H1 (cell line): ENCODE measurements around the gene RPAP3. TPM values are rescaled to one million over a fixed set of nuclear protein-coding genes. Genes with fewer than 3 reads are reported as not detected.

Experiments used
- PHF8 ChIP-seq: fragments of 200-600 bp; sonication (generic); conservative IDR thresholded peaks from 2 replicates; pipeline ENCODE4 v1.7.1; 2012; ENCODE audit warnings: low read depth, mild to moderate bottlenecking, inconsistent platforms, low read length, moderate library complexity
- POLR2AphosphoS5 ChIP-seq: IDR thresholded peaks from 2 replicates; pipeline ENCODE4 v1.6.1; 2011; ENCODE audit warnings: low read depth, low read length
- SP4 ChIP-seq: IDR thresholded peaks from 2 replicates; pipeline ENCODE4 v1.6.1; 2012; ENCODE audit warnings: low read length, inconsistent platforms
- polyA plus RNA-seq, 7 experiments: library from polyadenylated mRNA; depleted of rRNA in 3 of 7; stranded (reverse) in 5 of 7; unstranded in 2 of 7; fragments of >200 nt in 5 of 7; fragments of 200-250 nt in 2 of 7; gene quantifications; 1 replicate in 5 of 7; 2 replicates in 1 of 7; 4 replicates in 1 of 7; pipeline versions ENCODE4 v1.2.1 to v1.2.3, GENCODE V29; 2011 to 2013; ENCODE audit warnings: missing spikeins in 2 of 7, mixed read lengths in 2 of 7
- total RNA-seq: library from RNA; stranded (reverse); fragmentation: NEBNext Ultra II Directional; extraction: Animal tissue kit (Norgen Biotek cat#: 25700); gene quantifications from 2 replicates; pipeline ENCODE4 v1.2.1, GENCODE V29; 2021
- TF ChIP-seq, protein P1 (sequence below): fragments of 300-600 bp; sonication (generic); IDR thresholded peaks from 2 replicates; pipeline ENCODE4 v1.7.1; 2012; ENCODE audit warnings: low read length, moderate library complexity, mild to moderate bottlenecking, inconsistent platforms; ENCODE audit not compliant: insufficient replicate concordance
- TF ChIP-seq, protein P2 (sequence below): IDR thresholded peaks from 2 replicates; pipeline ENCODE4 v1.6.1; 2012; ENCODE audit warnings: inconsistent platforms

Gene RPAP3
- total and polyA plus RNA-seq, 2 of the 8 experiments (the other 6 are each of a cell fraction or from before 2014, with no cell fraction given): 6.4 to 60.5 TPM

DNA sequence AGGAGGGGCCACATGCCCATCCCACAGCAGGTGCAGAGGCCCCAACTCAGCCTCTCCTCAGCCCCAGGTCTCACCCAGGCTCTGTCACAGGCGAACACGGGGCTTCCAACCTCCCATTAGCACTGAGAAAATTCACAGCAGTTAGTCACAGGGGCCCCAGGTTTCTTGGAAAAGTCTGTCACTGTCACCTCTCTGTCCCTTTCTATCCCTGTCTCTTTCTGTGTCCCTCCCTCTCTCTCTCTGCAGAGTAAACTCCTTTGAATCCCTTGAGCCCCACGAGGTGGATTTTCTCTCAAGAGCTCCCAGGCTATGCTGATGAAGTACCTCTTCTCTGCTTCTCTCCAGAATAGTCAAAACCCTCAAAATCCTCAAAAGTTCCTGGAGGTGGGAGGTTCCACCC is 33.5 kb upstream of the RPAP3 start (continued):
- TF ChIP-seq, protein P1, sequence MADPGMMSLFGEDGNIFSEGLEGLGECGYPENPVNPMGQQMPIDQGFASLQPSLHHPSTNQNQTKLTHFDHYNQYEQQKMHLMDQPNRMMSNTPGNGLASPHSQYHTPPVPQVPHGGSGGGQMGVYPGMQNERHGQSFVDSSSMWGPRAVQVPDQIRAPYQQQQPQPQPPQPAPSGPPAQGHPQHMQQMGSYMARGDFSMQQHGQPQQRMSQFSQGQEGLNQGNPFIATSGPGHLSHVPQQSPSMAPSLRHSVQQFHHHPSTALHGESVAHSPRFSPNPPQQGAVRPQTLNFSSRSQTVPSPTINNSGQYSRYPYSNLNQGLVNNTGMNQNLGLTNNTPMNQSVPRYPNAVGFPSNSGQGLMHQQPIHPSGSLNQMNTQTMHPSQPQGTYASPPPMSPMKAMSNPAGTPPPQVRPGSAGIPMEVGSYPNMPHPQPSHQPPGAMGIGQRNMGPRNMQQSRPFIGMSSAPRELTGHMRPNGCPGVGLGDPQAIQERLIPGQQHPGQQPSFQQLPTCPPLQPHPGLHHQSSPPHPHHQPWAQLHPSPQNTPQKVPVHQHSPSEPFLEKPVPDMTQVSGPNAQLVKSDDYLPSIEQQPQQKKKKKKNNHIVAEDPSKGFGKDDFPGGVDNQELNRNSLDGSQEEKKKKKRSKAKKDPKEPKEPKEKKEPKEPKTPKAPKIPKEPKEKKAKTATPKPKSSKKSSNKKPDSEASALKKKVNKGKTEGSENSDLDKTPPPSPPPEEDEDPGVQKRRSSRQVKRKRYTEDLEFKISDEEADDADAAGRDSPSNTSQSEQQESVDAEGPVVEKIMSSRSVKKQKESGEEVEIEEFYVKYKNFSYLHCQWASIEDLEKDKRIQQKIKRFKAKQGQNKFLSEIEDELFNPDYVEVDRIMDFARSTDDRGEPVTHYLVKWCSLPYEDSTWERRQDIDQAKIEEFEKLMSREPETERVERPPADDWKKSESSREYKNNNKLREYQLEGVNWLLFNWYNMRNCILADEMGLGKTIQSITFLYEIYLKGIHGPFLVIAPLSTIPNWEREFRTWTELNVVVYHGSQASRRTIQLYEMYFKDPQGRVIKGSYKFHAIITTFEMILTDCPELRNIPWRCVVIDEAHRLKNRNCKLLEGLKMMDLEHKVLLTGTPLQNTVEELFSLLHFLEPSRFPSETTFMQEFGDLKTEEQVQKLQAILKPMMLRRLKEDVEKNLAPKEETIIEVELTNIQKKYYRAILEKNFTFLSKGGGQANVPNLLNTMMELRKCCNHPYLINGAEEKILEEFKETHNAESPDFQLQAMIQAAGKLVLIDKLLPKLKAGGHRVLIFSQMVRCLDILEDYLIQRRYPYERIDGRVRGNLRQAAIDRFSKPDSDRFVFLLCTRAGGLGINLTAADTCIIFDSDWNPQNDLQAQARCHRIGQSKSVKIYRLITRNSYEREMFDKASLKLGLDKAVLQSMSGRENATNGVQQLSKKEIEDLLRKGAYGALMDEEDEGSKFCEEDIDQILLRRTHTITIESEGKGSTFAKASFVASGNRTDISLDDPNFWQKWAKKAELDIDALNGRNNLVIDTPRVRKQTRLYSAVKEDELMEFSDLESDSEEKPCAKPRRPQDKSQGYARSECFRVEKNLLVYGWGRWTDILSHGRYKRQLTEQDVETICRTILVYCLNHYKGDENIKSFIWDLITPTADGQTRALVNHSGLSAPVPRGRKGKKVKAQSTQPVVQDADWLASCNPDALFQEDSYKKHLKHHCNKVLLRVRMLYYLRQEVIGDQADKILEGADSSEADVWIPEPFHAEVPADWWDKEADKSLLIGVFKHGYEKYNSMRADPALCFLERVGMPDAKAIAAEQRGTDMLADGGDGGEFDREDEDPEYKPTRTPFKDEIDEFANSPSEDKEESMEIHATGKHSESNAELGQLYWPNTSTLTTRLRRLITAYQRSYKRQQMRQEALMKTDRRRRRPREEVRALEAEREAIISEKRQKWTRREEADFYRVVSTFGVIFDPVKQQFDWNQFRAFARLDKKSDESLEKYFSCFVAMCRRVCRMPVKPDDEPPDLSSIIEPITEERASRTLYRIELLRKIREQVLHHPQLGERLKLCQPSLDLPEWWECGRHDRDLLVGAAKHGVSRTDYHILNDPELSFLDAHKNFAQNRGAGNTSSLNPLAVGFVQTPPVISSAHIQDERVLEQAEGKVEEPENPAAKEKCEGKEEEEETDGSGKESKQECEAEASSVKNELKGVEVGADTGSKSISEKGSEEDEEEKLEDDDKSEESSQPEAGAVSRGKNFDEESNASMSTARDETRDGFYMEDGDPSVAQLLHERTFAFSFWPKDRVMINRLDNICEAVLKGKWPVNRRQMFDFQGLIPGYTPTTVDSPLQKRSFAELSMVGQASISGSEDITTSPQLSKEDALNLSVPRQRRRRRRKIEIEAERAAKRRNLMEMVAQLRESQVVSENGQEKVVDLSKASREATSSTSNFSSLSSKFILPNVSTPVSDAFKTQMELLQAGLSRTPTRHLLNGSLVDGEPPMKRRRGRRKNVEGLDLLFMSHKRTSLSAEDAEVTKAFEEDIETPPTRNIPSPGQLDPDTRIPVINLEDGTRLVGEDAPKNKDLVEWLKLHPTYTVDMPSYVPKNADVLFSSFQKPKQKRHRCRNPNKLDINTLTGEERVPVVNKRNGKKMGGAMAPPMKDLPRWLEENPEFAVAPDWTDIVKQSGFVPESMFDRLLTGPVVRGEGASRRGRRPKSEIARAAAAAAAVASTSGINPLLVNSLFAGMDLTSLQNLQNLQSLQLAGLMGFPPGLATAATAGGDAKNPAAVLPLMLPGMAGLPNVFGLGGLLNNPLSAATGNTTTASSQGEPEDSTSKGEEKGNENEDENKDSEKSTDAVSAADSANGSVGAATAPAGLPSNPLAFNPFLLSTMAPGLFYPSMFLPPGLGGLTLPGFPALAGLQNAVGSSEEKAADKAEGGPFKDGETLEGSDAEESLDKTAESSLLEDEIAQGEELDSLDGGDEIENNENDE: no peak
- TF ChIP-seq POLR2AphosphoS5 (no peak), SP4 (no peak), PHF8 (no peak)
- TF ChIP-seq, protein P2, sequence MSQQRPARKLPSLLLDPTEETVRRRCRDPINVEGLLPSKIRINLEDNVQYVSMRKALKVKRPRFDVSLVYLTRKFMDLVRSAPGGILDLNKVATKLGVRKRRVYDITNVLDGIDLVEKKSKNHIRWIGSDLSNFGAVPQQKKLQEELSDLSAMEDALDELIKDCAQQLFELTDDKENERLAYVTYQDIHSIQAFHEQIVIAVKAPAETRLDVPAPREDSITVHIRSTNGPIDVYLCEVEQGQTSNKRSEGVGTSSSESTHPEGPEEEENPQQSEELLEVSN: no peak
